GM18517 (cell line): ENCODE measurements around the gene ZCCHC7.
"Not testable (repeated sequence)": the region's sequence is repeated elsewhere in the genome, so short reads cannot be mapped to it uniquely, and the experiment has no call there.

Source experiments
- ATAC-seq: cut with Tn5 transposase; IDR thresholded peaks from one replicate; pipeline ENCODE4 v1.9.1; 2021; ENCODE audit warnings: mild to moderate bottlenecking, moderate library complexity; ENCODE audit not compliant: unreplicated experiment

Gene ZCCHC7

DNA sequence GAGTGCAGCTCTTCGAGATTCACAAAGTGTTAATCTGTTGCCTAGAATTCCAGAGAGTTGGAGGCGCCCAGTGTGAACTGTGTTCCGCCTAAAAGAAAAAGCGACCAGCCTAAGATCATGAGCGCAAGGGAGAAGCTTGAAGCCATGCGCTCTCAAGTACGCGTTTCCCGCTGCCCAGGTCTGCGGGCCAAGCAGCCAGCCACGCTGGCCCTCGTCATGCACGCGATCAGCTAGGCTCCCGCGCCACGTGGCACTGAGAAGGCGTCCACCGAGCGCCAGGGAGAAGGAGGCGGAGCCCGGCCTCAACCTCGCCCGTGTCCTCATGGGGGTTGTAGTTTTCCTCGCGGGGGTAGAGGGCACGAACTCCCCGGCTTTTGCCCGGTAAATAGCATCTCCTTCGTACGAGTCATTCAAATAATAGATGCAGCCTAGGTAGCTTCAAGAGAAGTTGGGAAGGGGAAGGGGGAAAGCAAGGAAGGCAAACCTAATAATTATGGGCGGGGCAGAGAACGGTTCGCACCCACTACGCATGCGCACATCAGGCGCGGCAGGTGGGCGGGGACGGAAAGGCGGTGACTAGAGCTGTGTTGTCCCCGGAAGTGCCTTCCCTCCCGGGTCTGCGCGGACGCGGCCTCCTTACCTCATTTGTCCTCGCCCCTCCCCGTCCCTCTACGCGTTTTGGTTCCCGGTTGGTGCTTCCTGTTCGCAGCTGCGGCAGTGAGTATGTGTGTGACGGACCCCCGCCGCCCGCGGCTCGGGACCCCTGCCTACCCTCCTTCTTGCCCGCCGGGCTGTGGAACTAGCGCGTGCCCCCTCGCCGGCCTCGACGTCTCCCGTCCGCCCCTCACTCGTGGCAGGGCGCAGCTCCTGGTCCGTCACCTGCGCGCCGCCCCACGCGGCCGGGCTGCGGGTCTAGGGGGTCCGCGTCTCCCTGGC, at the start of gene ZCCHC7:
ZCCHC7 (plus strand) TSS at position 668 of the 936 bp plus-strand sequence.
- peak; percentile 86 for ATAC-seq

DNA sequence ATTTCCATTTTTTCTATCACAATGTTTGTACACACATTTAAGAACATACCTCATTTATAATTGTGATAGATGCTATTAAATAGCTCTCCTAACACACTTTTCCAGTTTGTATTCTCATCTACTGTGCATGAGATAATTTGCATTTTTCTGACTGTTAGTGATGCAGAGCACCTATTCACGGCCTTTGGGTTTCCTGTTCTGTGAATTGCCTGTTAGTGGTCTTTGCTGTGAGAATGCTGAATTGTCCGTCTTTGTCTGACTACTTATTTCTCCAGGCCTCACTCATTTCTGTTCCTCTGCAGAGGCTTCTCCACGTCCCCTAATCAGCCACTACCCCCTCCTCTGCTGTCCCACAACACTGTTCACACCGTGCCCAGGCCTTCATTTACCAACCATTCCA, 45.6 kb upstream of the ZCCHC7 start:
- ATAC-seq: not testable (repeated sequence)

DNA sequence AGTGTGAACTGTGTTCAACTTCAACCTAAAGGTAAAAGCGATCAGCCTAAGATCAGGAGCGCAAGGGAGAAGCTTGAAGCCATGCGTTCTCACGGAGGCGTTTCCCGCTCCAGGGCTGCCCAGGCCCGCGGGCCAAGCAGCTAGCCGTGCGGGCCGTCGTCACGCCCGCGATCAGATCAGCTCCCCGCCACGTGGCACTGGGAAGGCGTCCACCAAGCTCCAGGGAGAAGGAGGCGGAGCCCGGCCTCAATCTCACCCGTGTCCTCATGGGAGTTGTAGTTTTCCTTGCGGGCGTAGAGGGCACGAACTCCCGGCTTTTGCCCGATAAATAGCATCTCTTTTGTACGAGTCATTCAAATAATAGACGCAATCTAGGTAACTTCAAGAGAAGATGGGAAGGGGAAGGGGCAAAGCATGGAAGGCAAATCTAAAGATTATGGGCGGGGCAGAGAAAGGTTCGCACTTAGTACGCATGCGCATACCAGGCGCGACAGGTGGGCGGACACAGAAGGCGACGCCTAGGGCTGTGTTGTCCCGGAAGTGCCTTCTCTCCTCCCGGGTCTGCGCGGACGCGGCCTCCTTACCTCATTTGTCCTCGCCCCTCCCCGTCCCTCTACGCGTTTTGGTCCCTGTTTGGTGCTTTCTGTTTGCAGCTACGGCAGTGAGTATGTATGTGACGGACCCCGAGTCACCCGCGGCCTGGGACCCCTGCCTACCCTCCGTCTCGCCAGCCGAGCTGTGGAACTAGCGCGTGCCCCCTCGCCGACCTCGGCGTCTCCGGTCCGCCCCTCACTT, 40.8 kb upstream of the ZCCHC7 start:
- peak; percentile 80 for ATAC-seq

DNA sequence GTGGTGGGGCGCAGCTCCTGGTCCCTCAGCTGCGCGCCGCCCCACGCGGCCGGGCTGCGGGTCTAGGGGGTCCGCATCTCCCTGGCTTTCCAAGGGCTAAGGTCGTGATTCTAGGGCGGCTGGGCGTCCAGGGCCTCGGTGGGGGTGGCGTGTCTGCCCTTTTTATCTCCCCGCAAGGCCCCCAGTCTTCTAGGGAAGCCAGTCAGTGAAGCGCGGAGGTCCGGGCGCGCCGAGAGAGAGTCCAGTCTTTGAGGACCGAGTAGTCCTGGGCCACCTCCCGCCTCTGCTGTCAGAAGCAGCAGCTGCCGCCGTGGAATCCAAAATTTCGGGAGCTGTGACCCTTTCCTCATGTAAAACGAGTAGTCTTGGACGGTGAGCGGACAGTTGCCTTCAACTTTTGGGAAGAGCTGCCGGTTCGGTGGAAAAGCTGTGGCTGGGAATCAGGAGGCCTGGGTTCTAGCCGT, 40.2 kb upstream of the ZCCHC7 start:
- ATAC-seq: peak; percentile 3

DNA sequence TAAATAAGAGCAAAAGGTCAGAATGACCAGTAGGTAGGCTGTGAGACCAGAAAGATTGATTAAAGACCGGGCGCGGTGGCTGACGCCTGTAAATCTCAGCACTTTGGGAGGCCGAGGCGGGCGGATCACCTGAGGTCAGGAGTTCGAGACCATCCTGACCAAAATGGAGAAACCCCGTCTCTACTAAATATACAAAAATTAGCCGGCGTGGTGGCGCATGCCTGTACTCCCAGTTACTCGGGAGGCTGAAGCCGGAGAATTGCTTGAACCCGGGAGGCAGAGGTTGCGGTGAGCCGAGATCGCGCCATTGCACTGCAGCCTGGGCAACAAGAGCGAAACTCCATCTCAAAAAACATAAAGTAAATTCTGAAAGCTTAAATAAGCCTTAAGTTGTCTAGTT, 38.9 kb upstream of the ZCCHC7 start:
- ATAC-seq: not testable (repeated sequence)

DNA sequence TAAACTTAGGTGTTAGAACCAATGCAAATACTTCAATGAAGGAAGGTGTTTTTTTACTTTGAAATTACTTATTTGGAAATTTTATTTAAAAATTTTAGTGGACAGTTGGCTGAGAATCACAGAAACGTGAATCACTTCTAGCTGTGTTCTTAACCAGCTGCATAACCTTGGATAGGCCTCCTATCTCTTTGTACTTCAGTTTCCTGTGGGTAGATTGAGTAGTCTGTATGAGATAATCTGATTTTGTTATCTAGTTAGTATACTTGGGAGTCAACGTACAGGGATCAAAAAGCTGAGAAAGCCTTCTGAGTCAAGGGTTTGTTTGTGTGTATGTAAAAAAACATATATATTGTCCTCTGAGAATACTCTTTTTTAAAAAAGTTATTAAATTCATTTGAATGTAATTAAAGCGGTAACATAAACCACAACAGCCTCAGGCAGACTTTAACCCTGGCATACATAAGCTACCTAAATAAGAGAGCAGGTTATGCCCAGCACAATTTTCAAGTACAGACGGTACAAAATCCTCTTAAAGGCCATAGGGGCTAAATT, 38.1 kb upstream of the ZCCHC7 start:
- ATAC-seq: no peak

DNA sequence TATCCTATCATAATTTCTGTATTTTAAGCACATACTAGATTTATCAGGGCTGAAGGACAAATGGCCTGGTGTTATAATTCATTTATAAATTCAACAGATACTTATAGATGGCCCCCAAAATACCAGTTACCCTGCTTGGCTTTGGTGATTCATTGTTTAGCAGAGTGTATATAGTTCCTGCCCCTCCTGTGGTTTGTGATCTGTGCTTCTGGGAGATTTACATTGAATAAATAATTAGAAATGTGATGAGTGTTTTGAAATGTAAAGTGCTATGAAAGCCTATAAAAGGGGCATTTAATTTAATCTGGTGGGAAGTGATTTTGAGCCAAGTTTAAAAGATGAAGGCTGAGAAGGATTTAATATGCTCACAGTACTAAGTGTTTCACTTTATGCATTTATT, 36.7 kb upstream of the ZCCHC7 start:
- ATAC-seq: no peak

DNA sequence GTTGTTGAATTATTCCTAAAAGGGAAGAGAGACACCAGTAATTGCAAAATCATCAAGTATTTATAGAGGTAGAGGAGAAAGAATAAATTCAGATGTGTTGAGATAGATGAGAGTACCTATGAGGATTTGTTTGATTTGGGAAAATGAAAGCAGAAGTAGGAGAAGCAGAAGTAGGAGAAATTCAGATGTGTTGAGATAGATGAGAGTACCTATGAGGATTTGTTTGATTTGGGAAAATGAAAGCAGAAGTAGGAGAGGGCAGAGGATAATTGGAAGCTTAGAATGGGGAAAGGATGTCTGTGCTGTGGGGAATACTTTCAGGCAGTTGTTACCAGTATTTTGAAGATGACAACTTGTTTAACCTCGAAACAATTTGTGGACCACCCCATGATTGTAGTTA, 35.1 kb upstream of the ZCCHC7 start:
- no peak for ATAC-seq

DNA sequence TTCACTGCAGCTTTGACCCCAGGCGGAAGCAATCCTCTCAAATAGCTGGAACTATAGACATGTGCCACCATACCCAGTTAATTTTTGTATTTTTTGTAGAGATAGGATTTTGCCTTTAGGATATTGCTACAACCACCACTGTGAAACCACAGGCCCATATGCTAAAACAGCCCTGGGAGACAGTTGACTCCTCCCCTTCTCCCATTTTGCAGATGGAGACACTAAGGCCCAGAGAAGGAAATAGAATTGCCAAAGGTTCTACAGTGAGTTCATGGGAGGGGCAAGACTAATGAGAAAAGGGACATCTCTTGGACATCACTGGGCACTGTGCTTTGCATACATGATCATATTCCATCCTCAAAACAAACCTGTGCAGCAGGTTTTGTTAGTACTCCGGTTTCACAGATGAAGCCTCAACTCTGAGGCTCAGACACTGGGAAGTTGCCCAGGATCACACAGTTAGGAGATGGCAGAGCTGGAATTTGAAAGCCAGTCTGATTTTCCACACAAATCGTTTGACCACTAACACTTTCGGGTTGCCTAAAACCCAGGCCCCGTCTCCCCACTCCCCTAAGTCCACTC, 27.6 kb upstream of the ZCCHC7 start:
- not testable (repeated sequence) for ATAC-seq

DNA sequence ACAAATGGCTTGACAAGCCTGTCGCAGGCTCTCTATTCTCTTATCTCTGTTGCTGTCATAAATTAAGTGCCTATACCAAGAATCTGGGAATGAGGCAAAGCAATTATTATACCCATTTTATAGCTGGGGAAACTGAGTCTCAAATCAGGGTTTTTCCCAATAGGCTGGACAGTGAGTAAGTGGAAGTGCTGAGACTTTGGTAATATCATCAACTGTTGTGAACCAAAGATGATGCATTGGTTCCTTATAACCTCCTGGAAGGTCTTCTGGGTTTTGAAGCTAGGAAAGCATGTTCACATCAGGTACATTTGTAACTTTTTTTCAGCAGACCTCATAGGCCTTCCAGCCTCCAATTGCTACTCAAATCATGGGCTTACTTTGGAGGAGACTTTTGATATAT, 25.6 kb upstream of the ZCCHC7 start:
- ATAC-seq: no peak

DNA sequence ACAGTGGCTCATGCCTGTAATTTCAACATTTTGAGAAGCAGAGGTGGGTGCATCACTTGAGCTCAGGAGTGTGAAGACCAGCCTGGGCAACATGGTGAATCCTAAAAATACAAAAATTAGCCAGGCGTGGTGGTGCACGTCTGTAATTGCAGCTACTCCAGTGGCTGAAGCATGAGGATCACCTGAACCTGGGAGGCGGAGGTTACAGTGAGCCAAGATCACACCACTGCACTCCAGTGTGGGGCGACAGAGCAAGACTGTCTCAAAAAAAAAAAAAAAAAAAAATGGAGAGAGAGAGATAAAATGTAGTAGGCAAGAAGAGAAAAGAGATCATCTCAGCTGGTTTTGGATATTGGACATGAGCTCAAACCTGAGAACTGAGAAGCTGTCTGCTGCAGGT, 23.7 kb upstream of the ZCCHC7 start:
- ATAC-seq: no peak

DNA sequence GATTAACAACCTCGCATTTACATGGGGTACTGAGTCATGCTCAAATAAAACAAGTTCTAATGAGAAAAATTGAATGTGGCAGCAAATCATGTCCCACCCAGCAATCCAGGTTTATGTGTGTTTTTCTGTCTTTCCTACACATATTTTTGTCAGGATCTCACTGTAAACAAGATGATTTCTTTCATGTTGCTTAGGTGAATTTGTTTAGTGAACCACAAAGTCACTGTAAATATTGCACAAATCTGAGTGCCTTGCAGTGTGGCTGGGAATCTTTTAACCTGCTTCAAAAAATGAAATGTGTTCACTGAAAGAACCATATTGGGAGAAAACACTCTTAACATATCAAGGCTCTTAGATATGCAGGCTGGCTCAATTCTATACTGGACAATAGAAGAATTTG, 23.1 kb upstream of the ZCCHC7 start:
- ATAC-seq: no peak

DNA sequence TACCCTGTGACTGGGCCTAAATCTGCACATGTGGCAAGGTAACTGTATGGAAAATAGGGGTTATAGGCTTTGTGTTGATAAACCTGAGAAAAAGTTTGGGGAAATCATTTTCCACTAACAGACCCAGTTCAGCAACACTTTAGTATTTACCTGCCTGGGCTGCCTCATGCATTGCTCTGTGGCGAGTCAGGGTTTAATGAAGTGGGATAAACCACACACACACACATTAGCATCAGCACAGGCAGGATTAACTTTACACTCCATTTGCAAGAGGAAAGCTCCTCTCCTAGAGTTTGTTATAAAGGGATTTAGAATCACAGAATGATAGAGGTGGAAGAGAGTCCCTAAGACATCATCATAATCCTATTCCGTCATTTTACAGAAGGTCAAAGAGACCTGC, 20.0 kb upstream of the ZCCHC7 start:
- no peak for ATAC-seq

DNA sequence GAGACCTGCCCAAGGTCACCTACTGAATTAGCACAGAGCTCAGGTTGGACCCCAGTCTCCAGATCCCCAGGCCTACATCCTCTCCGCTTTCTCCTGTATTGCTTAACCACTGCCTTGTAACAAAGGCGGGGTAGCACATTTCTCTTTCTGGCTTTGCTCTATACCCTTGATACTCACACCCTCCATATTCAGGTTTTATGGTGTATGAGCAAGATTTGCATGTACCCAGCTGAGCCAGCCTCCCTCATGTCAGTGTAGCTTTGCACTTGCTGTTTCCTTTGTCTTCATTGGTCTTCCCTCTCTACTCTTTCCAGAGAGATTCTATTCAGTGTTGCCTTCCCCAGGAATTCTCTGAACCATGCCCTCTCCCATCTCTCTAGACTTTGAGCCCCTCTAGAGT, 19.6 kb upstream of the ZCCHC7 start:
- no peak for ATAC-seq

DNA sequence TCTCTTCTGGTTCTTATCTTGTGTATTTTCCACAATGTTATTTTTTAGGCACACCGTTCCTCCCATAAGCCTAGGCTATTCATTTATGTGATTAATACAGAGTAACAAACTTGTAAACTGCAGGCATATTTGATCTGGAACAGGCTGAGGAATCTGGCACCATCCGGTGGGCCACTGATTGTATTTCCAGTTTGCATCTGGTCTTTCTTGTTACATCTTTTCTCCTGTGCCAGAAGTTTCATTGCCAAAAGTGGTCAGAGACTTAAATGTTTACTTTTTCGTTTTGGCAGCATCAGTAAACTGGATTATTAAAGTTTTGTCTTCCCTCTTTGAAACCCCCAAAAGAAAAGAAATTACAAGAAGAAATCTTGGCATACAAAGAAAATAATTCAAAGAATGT, 17.9 kb upstream of the ZCCHC7 start:
- no peak for ATAC-seq

DNA sequence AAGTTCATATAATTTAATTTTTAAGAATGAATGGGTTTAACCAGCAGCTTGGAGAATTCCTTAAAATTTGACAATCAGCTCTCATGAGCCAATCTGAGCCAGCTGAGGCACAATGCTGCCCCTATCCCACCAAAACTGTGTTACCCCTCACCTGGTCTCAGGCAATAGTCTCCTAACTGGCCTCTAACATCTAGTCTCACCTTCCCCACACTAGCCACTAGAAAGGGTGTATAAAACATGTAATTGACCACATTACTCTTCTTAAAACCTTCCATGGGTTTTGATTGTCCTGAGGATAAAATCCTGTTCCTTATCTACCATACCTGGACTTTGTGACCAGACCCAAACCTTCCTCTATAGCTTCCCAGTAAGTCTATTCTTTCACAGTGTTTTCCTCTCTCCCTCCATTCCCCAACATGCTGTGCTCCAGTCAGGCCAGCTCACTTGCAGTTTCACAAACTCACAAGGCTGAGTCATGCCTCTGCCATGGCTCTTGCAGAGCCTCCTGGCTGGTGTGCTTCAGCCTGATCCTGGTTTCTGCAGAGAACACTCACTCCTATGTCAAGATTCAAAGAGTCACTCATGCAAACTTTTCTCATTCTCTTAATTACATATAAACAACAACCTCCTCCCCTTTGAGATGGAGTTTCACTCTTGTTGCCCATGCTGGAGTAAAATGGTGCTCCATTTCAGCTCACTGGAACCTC, 16.0 kb upstream of the ZCCHC7 start:
- ATAC-seq: no peak

DNA sequence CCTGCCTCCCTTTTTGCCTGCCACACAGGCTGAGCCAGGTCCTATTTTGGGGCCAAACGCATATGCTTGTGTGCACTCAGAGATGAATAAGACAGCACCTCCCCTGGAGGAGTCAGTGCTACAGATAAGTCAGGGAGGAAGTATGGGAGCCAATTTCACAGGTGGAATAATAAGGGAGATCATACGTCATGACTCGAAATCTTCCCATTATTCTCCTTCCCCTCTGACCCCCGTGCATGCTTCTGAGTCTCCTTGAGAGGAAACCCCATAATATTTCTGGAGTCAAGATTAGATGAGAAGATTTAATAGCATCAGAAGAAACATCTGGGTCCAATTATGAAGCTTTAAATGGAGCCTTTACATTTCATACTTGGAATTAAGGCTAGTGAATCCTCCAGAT, 15.1 kb upstream of the ZCCHC7 start:
- no peak for ATAC-seq

DNA sequence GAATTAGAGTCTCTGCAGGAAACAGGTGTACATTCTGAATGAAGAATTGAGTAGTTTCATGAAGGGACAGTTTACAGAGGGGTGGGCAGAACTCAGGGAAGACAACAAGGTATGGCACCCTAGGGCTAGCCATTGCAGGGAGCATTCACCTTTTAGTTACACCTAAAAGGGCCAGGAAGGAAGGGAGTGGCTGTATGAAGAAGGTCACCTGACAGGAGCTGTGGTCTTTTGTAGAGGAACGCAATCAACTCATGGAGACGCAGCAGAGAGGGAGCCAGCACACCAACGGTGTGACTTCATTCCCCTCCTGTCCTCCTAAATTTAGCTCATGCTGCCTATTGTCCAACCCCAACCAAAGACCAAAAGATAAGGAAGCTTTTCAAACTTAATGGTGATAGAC, 12.7 kb upstream of the ZCCHC7 start:
- no peak for ATAC-seq

DNA sequence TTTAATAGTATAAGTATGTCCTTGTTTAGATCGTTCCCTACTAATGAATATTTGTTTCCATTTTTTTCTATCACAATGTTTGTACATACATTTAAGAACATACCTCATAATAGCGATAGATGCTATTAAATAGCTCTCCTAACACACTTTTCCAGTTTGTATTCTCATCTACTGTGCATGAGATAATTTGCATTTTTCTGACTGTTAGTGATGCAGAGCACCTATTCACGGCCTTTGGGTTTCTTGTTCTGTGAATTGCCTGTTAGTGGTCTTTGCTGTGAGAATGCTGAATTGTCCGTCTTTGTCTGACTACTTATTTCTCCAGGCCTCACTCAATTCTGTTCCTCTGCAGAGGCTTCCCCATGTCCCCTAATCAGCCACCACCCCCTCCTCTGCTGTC, 5.9 kb upstream of the ZCCHC7 start:
- ATAC-seq: not testable (repeated sequence)

DNA sequence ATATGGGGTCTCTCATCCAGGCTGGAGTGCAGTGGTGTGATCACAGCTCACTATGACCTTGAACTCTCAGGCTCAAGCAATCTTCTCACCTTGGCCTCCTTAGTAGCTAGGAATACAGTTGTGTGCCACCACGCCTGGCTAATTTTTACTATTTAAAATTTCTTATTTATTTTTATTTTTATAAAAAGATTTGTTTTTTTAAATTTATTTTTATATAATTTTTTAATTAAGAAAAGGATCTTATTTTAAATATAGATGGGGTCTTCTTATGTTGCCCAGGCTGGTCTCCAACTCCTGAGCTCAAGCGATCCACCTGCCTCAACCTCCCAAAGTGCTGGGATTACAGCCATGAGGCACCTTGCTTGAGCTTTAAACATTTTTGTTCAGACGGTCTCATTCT, 2.4 kb upstream of the ZCCHC7 start:
- ATAC-seq: no peak

DNA sequence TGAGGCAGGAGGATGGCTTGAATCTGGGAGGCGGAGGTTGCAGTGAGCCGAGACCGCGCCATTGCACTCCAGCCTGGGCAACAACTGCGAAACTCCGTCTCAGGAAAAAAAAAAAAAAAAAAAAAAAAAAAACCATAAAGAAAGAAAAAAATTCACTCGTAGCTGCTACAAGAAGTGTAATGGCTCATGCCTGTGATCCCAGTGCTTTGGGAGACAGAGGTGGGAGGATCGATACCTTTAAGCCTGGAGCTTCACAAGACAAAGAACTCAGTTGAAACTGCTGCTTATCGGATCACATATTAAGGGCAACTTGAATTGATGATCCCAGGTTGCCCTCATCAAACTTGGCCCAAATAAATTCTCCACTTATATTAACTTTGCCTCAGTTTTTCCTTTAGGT, 1.0 kb upstream of the ZCCHC7 start:
- no peak for ATAC-seq
